GM12873 (cell line): ENCODE measurements around the gene H2AZ2.

Experiments used
- TF ChIP-seq, protein P1 (sequence below): IDR thresholded peaks from 2 replicates; pipeline ENCODE4 v1.5.1; 2012; ENCODE audit warnings: low read depth, mild to moderate bottlenecking, moderate library complexity, low read length, control low read depth; ENCODE audit not compliant: insufficient read depth; ENCODE audit errors: missing control alignments

H2AZ2 gene

DNA sequence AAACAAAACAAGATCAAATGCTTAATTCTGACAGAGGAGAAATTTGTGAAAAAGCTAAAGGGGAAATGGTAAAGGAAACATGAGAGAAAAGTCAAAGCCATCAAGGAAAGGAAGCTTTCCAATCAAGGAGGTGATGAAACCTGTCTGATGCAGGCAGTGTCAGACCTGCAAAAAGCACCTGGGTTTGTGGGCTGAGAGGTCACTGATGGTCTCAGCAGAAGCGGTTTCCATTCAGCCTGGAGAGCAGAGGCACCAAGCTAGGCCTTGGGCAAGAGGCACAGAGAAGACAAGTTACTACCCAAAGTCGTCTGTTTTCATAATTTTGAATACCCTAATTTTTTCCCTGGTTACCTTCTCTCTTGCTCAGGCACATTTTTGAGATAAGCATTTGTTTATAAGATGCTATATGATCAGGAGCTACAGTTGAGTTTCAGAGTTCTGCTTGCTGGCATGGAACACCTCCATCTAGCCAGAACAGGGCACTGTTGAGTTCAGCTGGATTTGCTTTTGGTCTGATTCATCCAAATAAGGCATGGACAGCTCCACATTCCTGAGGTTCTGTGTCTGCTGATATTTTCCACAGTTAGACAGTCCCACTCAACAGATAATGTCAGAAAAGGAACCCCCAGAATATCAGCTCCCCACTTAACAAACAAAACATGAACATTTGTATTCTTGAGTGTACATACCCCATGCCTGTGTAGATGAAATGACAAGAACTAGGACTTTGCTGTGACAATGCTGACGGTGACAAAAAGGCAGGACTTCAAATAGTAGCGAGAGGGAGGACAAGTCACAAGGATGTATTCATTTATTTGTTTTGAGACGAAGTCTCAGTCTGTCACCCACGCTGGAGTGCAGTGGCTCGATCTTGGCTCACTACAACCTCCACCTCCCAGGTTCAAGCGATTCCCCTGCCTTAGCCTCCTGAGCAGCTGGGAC lies 56.3 kb downstream of the H2AZ2 start:
- TF ChIP-seq, protein P1, sequence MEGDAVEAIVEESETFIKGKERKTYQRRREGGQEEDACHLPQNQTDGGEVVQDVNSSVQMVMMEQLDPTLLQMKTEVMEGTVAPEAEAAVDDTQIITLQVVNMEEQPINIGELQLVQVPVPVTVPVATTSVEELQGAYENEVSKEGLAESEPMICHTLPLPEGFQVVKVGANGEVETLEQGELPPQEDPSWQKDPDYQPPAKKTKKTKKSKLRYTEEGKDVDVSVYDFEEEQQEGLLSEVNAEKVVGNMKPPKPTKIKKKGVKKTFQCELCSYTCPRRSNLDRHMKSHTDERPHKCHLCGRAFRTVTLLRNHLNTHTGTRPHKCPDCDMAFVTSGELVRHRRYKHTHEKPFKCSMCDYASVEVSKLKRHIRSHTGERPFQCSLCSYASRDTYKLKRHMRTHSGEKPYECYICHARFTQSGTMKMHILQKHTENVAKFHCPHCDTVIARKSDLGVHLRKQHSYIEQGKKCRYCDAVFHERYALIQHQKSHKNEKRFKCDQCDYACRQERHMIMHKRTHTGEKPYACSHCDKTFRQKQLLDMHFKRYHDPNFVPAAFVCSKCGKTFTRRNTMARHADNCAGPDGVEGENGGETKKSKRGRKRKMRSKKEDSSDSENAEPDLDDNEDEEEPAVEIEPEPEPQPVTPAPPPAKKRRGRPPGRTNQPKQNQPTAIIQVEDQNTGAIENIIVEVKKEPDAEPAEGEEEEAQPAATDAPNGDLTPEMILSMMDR, result no peak

DNA sequence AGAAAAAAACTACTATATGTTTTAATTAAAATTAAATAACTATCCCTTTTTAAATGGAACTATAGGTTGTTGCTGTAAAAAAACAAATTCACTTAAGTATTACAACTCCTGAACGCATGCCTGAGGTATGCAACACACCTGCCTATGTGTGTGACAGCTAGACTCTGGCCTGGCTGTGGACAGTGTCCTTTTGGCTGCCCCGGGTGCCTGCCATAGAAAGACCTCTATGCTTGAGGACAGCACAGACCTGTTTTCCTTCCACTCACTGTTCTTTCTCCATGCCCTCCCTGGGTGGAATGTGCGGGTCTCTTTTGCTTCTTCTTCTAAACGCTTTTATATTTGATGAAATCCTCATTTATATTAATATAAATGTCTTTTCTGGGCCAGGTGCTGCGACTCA lies 57.9 kb downstream of the H2AZ2 start:
- TF ChIP-seq, protein P1, result no peak

DNA sequence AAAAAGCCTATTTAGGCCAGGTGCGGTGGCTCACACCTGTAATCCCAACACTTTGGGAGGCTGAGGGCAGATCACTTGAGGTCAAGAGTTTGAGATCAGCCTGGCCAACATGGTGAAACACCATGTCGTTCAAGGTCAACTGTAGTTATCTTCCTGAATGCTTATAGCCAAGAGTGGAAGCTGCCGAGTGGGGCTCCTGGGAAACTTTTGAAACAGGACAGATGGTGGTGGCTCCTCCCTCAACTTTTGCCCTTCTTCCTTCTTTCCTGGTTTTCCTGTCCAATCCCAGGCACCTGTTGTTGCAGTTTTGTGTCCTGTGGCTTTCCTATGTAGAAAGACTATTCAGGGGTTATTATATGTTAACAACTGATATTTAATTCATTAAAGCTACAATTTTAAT lies 60.1 kb downstream of the H2AZ2 start:
- TF ChIP-seq, protein P1, result no peak

DNA sequence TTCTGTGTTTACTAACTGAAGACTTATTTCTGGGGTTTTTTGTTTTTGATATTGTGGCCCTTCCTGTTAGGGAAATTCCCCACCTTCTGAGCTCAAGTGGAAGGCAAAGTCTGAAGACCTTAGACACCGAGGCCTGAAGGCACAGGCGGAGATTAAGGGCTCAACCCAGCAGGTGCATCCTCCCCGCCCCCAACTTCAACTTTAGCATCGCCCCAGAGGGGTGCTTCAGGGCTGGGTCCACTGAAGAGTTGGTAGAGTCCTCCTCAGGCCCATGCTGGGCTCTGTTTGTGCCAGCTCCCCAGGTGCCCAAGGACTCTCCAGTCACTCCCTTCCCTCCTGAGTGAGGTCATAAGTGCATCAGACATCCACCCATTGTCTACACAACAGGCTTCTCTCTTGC lies 60.8 kb downstream of the H2AZ2 start:
- TF ChIP-seq, protein P1, result no peak

DNA sequence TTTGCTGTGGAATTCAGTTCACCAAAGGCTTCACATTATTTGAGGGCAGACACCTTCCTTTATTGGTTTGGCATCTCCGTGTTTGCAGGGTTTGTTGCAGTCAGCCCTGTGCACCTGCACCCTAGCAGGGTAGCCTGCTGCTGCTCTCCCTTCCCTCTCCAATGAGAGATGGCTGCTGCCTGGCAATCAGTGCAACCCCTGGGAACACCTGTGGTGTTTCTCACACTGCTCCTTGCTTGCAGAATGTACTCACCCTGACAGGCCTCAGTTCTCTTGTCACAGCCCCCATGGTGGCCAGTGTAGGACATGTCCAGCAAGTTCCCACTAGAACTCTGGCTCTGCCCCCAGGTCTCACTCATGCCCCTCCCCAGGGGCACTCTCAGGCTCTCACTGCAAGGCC lies 63.5 kb downstream of the H2AZ2 start:
- TF ChIP-seq, protein P1, result no peak

DNA sequence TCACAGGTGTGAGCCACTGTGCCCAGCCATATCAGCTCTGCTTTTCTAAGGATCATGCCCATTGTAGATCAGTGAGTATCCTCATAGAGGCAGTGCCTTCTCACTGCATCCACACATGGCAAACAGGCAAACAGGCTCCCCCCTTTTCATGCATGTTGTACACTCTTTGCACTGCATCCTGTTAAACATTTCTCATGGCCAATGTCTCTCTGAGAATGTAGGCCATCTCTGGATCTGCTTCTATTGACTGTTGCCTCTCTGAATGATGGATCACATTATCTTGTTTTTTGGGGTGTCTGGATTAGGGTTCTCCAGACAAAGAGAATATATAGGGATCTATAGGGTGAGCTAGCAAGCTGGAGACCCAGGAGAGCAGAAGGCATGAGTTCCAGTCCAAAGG lies 64.5 kb downstream of the H2AZ2 start:
- TF ChIP-seq, protein P1, result no peak

DNA sequence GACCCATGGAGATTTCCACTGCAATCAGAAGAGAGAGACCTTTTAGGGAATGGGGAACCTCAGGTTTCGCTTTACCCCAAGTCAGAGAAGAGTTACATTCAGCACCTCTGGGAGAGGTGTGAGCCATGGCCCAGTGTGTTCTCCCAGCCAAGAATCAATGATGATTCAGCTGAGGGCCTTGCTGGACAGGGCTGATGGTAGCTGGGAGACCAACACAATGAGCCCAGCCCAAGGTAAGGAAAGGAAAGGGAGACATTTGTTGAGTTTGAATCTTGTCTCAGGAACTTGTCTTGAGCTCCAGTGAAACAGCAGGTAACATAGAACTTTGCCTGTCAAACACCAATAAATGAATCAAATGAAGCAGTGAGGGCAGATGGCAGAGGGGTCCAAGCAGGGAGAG lies 65.4 kb downstream of the H2AZ2 start:
- TF ChIP-seq, protein P1, result no peak
